Midbrain (tissue), 1 donor: ENCODE results near the gene CNTNAP2.
A peak's percentile ranks its signal among the peaks of the same experiment; 100 is the strongest.
"Not testable (repeated sequence)": the region's sequence is repeated elsewhere in the genome, so short reads cannot be mapped to it uniquely, and the experiment has no call there.

ENCODE experiments used
- DNase-seq: peaks from one replicate; lab custom pipeline; 2025; lab: John Stamatoyannopoulos, UW

CNTNAP2 gene

GRCh38 chr7:147564786-147565476 is 1448.3 kb downstream of the CNTNAP2 start:
- DNase-seq: no peak

GRCh38 chr7:147567043-147567442 is 1450.4 kb downstream of the CNTNAP2 start:
- DNase-seq: no peak

GRCh38 chr7:147569116-147569913 is 1452.7 kb downstream of the CNTNAP2 start:
- DNase-seq: no peak

GRCh38 chr7:147570390-147570789 is 1453.8 kb downstream of the CNTNAP2 start:
- no peak for DNase-seq

DNA sequence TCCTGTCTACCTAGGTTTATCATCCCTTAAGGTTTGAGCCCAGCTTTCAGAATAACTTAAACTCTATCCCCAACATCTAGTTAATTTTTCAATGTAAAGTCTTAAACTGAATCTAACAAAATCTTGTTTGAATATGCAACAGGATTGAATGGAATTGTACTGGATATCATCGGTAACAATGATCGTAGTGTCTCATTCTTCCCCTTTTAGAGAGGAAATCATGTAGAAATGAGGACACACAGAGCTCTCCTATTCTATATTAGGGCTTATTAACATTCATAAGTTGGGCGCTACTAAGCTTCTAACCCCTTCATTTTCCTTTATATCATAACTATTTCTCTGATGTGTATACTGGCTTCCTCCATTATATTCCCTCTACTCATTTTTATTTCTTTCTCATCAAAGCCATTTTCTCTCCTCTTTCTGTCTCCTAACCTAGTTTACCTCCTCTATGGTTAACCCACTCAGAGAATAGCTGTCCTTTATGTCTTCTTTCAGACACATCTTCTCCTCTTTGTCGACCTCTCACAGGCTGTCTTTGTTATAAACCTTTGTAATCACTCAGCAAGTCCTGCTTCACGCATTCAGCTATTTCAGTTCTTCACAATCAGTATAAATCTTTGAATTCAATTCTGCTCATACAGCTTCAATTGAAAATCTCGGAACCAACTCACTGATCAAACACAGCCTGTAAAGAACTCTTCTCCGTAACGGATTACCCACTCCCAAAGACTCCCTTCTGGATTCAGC is 1455.0 kb downstream of the CNTNAP2 start:
- DNase-seq: peak; percentile 42

GRCh38 chr7:147578196-147578595 is 1461.6 kb downstream of the CNTNAP2 start:
- DNase-seq: no peak

GRCh38 chr7:147579148-147579547 is 1462.5 kb downstream of the CNTNAP2 start:
- DNase-seq: no peak

GRCh38 chr7:147584771-147585193 is 1468.2 kb downstream of the CNTNAP2 start:
- no peak for DNase-seq

- DNase-seq: no peak
Observed at GRCh38 chr7:147586110-147586509, 1469.5 kb downstream of the CNTNAP2 start.

DNA sequence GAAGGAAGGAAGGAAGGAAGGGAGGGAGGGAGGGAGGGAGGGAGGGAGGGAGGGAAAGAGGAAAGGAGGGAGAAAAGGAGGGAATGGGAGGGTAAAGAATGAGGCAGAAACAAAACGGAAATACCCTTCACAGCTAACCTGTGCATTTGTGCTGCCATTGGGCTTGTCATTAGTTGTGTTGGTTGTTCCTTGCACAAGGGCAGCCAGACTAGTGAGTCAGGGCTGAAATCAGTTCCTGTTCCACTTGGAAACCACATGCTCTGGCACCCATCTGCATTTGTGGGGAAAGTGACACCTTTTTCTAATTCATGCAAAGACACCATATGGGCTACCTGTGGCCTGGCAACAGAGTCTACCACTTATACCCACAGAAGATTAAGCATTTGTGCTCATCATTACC is 1469.9 kb downstream of the CNTNAP2 start:
- DNase-seq: no peak

DNA sequence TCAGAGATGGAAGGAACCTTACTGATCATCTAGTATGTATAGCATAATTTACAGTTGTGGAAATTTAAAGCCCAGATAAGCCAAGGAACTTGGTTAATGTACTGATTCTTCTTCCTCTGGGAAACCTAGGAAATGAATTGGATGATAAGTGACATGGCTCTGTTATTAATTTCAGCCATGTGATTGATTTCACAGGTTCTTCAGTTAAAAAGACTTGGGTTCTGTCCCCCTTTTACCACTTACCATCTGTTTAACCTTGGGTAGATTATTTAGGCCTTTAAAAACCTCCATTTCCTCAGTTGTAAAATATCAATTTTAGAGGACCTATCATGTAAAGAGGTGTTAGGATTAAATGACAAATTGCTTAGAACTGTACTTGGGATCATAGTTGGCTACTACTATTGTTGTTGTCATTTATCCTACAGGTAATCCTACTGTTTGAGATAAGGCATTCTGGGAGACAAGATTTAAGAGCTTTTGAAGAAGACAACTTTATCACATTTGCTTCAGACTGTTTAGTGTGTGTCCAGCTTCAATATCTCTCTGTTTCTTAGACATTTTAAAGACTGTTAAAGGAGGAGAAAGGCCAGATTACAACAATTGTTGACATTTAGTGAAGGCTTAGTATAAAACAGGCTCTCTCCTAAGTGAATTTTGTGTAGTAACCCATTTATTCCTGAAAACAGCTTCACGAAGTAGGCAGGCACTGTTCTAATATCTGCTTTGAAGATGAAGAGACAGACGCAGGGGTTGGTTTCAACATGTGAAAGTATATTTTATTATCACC is 1476.9 kb downstream of the CNTNAP2 start:
- no peak for DNase-seq

GRCh38 chr7:147595042-147595441 is 1478.4 kb downstream of the CNTNAP2 start:
- DNase-seq: no peak

GRCh38 chr7:147598687-147599086 is 1482.1 kb downstream of the CNTNAP2 start:
- DNase-seq: not testable (repeated sequence)

DNA sequence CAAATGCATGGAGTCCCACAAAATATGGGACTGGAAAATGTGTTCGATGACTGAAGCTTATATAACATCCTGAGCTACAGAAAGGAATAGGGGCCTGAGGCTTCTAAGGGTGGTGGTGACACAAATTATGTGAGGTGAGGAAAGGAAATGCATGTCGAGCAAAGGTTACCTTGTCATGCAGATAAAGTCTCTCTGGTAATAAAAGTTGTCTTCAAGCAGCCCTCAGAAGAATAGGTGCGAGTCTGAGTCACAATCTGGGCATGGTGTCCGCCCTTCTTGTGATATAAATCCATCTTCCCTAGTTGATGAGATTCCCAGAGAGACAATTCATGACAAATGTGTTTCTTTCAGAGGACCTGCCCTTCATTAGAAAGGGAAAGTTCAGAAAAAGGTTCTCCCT is 1488.7 kb downstream of the CNTNAP2 start:
- no peak for DNase-seq

DNA sequence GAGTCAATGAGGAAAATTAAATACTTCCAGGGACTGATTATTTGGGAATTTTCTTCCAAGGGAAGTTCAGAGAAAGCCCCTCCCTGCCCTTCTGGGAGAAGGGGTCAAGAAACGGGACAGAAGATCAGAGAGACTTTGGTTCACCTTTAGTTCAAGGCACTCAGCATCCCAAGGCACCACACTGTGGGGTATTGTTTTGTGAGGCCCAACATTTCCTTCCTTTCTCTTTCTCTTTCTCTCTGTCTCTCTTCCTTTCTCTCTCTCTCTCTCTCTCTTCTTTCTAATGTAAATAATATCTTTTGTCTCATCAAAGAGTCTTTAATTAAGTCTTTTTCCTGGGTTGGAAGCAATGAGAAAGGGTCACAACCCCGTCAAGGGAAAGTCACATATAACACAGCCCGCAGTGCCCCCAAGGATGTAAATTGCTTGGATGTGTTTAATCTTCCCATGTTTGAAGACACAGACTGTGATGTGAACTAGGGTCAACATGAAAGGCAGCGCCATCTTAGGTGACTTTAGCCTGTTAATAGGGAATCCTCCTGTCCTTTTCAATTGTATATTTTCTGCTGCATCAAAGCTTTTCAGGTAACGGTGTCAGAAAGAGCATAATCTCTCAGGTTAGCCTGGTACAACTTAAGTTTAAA is 1490.7 kb downstream of the CNTNAP2 start:
- no peak for DNase-seq

DNA sequence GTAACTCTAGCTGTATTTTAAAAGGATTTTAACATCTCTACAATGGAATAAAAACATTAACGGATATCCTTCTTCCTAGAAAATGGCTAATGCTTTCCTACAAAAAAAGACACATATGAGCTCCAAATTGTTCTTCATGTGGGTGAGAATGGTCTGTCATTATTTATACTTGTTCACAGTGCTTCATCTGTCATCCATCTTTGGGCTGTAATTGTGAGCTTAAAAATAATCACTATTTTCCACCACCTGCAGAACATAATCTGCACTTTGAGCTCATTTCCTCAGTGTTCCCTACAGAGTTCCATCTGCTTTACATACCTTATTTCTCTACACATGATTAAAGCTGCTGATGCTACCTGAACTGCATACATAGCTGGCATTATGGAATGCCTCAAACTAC is 1494.8 kb downstream of the CNTNAP2 start:
- DNase-seq: no peak

GRCh38 chr7:147635288-147635687 is 1518.7 kb downstream of the CNTNAP2 start:
- DNase-seq: no peak

DNA sequence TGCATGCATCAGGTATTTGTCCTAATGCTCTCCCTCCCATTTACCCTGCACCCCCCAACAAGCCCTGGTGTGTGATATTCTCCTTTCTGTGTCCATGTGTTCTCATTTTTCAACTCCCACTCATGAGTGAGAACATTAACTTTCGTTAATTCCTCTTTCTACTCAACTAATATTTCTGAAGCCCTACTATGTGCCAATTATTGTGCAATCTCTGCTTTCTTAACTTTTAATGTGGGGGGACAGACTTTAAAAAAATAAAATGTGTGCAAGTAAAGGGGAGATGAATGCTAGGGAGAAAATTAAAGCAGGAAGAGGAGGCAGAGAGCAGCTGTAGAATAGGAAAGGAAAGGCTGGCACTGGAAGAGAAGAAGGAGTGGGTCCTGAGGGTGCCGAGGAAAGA is 1520.0 kb downstream of the CNTNAP2 start:
- DNase-seq: no peak

DNA sequence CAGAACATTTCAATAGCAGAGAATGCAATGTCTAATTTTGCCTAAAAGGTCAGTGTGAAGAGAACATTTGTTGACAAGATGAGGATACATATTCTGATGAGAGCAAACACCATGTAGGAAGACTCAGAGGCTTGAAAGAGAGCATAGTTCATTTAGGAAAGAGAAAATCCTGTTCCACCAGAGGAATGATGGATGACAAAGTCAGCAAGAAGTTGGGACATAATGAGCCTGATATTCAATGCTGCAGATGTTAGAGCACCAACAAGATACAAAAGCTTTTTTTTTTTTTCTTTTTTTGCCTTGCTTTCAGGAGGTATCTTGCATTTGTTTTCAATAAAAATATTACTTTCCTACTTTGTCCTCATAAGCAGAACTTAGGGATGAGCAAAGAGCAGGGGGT is 1522.0 kb downstream of the CNTNAP2 start:
- no peak for DNase-seq

DNA sequence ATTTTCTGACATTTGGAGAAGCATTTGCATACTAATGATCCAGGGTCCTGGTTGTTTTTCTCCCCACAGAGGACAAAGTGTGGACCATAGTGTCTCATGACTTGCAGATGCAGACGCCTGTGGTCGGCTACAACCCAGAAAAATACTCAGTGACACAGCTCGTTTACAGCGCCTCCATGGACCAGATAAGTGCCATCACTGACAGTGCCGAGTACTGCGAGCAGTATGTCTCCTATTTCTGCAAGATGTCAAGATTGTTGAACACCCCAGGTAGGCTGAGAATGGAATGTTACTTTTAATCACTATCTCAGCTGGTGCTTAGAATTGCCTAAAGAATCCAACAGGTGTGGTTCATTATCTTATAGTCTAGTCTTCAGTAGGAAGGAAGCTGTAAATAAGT is 1522.4 kb downstream of the CNTNAP2 start:
- DNase-seq: peak; percentile 69

- no peak for DNase-seq
Observed at GRCh38 chr7:147639751-147640150, 1523.2 kb downstream of the CNTNAP2 start.
